A549 (cell line): Measurements from ENCODE around the gene UROD. TPM values are rescaled to one million over a fixed set of nuclear protein-coding genes. Genes with fewer than 3 reads are reported as not detected.

Source experiments
- ATAC-seq, 2 experiments: fragments of 200-7000 bp in 1 of 2; fragments of >200 bp in 1 of 2; cut with Nextera tagmentation in 1 of 2; cut with Tn5 transposase in 1 of 2; 3 replicates each; pipeline versions ENCODE4 v1.8.0 to v1.9.1; 2018 to 2020; ENCODE audit warnings: mild to moderate bottlenecking in 1 of 2, moderate library complexity in 1 of 2
- CTCF ChIA-PET: fragments of 300-600 bp; sonication (Branson Sonifier 250); formaldehyde crosslinking; extraction: SDS; loops from one replicate; lab custom pipeline; 2021; ENCODE audit warnings: antibody characterized with exemption, inconsistent platforms; lab: Yijun Ruan, JAX
- POLR2A ChIA-PET: fragments of 350-600 bp; formaldehyde crosslinking; extraction: SDS; loops from one replicate; lab custom pipeline; 2021; ENCODE audit warnings: antibody characterized with exemption, inconsistent platforms; lab: Yijun Ruan, JAX
- DNase-seq, 2 experiments: peaks; one replicate each; pipeline versions ENCODE4 v3.0.0 to v3.0.0-alpha.2; 2011 to 2016; ENCODE audit warnings: low read depth in 1 of 2, low spot score in 1 of 2
- FAIRE-seq: peaks from 2 replicates; lab custom pipeline; 2011; peaks lifted over from hg19 to GRCh38; lab: Jason Lieb, UNC
- H3K27ac ChIP-seq, 2 experiments: fragments of >200 bp; sonication (Bioruptor Twin); formaldehyde crosslinking; 3 replicates each; pipeline ENCODE4 v1.5.1; 2016 to 2017
- H3K4me1 ChIP-seq: fragments of >200 bp; sonication (Bioruptor Twin); formaldehyde crosslinking; 3 replicates; pipeline ENCODE4 v1.6.1; 2016
- H3K4me2 ChIP-seq: fragments of >200 bp; sonication (Bioruptor Twin); formaldehyde crosslinking; 3 replicates; pipeline ENCODE4 v1.6.1; 2016
- H3K4me3 ChIP-seq: fragments of >200 bp; sonication (Bioruptor Twin); formaldehyde crosslinking; 3 replicates; pipeline ENCODE4 v1.5.1; 2016
- H3K9me3 ChIP-seq: fragments of >200 bp; sonication (Bioruptor Twin); formaldehyde crosslinking; 3 replicates; pipeline ENCODE4 v1.6.1; 2016
- CTCF ChIP-seq: fragments of >200 bp; sonication (Bioruptor Twin); formaldehyde crosslinking; IDR thresholded peaks from 3 replicates; pipeline ENCODE4 v1.5.1; 2016
- EHF ChIP-seq: fragments of 250-450 bp; sonication (Bioruptor Pico); IDR thresholded peaks from 2 replicates; pipeline ENCODE4 v1.5.0; 2020; ENCODE audit warnings: mild to moderate bottlenecking
- EHMT2 ChIP-seq: fragments of 200-600 bp; sonication (generic); IDR thresholded peaks from 2 replicates; pipeline ENCODE4 v1.6.1; 2016; ENCODE audit warnings: antibody characterized with exemption, low read depth, mild to moderate bottlenecking, moderate library complexity
- EP300 ChIP-seq, 2 experiments: fragments of >200 bp; sonication (Bioruptor Twin); formaldehyde crosslinking; IDR thresholded peaks; 2 replicates in 1 of 2; 3 replicates in 1 of 2; pipeline ENCODE4 v1.6.1; 2016 to 2017
- FOXS1 ChIP-seq: fragments of 250-450 bp; sonication (Bioruptor Pico); IDR thresholded peaks from 2 replicates; pipeline ENCODE4 v1.5.0; 2020; ENCODE audit warnings: mild to moderate bottlenecking, moderate library complexity
- GATA3 ChIP-seq: IDR thresholded peaks from 2 replicates; pipeline ENCODE4 v1.6.1; 2012; ENCODE audit warnings: borderline replicate concordance
- HDAC2 ChIP-seq: fragments of 200-600 bp; sonication (generic); IDR thresholded peaks from 2 replicates; pipeline ENCODE4 v1.6.1; 2016
- HOXA7 ChIP-seq: fragments of 250-450 bp; sonication (Bioruptor Pico); IDR thresholded peaks from 2 replicates; pipeline ENCODE4 v1.5.0; 2020; ENCODE audit warnings: mild to moderate bottlenecking, moderate library complexity
- HOXB13 ChIP-seq: fragments of 250-450 bp; sonication (Bioruptor Pico); IDR thresholded peaks from 2 replicates; pipeline ENCODE4 v1.5.0; 2020; ENCODE audit warnings: low read depth, mild to moderate bottlenecking, moderate library complexity
- JUN ChIP-seq, 2 experiments: fragments of >200 bp; sonication (Bioruptor Twin); formaldehyde crosslinking; IDR thresholded peaks; 2 replicates in 1 of 2; 3 replicates in 1 of 2; pipeline ENCODE4 v1.6.1; 2016 to 2017
- KDM1A ChIP-seq: fragments of 200-600 bp; sonication (generic); IDR thresholded peaks from 2 replicates; pipeline ENCODE4 v1.6.1; 2016; ENCODE audit warnings: low read depth, mild to moderate bottlenecking
- KDM5A ChIP-seq: fragments of 200-600 bp; sonication (generic); IDR thresholded peaks from 2 replicates; pipeline ENCODE4 v1.6.1; 2016; ENCODE audit warnings: antibody characterized with exemption, mild to moderate bottlenecking
- NR3C1 ChIP-seq: fragments of >200 bp; sonication (Bioruptor Twin); formaldehyde crosslinking; IDR thresholded peaks from 3 replicates; pipeline ENCODE4 v1.6.1; 2017
- POLR2AphosphoS2 ChIP-seq: conservative IDR thresholded peaks from 2 replicates; pipeline ENCODE4 v1.6.1; 2012; ENCODE audit warnings: low read length, improper control_type of control experiment, inconsistent platforms
- RAD21 ChIP-seq, 2 experiments: fragments of >200 bp in 1 of 2; sonication (Bioruptor Twin) in 1 of 2; formaldehyde crosslinking in 1 of 2; IDR thresholded peaks in 1 of 2; conservative IDR thresholded peaks in 1 of 2; 2 replicates in 1 of 2; 3 replicates in 1 of 2; pipeline ENCODE4 v1.6.1; 2012 to 2018; ENCODE audit warnings: inconsistent platforms in 1 of 2
- RARB ChIP-seq: fragments of 250-450 bp; sonication (Bioruptor Pico); IDR thresholded peaks from 2 replicates; pipeline ENCODE4 v1.8.0; 2021; ENCODE audit warnings: mild to moderate bottlenecking, moderate library complexity
- RFX5 ChIP-seq: fragments of 450-650 bp; IDR thresholded peaks from 2 replicates; pipeline ENCODE4 v1.7.1; 2014; ENCODE audit warnings: antibody characterized with exemption, mild to moderate bottlenecking, moderate library complexity
- RNF2 ChIP-seq: fragments of 200-600 bp; sonication (generic); IDR thresholded peaks from 2 replicates; pipeline ENCODE4 v1.6.1; 2016; ENCODE audit warnings: low read depth, mild to moderate bottlenecking, antibody characterized with exemption, moderate library complexity, borderline replicate concordance
- SMC3 ChIP-seq: fragments of >200 bp; sonication (Bioruptor Twin); formaldehyde crosslinking; IDR thresholded peaks from 3 replicates; pipeline ENCODE4 v1.6.1; 2018; ENCODE audit warnings: inconsistent platforms
- ZFP36 ChIP-seq: fragments of 450-650 bp; IDR thresholded peaks from 2 replicates; pipeline ENCODE4 v1.6.1; 2014; ENCODE audit warnings: borderline replicate concordance; ENCODE audit not compliant: partially characterized antibody
- WGBS: methylation state at CpG from one replicate; pipeline ENCODE4 v1.1.6; 2017; ENCODE audit errors: missing lambda C conversion rate; 5-methylcytosine and 5-hydroxymethylcytosine counted together
- polyA plus RNA-seq, 4 experiments: library from polyadenylated mRNA; depleted of rRNA in 3 of 4; stranded (reverse); fragments of >200 nt; fragmentation: RNase III in 1 of 4; extraction: RNeasy Plus Mini Kit Qiagen cat#74134 plus additional on column Dnase treatment in 1 of 4; gene quantifications; 2 replicates in 3 of 4; 3 replicates in 1 of 4; pipeline ENCODE4 v1.2.3, GENCODE V29; 2011 to 2017
- TF ChIP-seq, protein P1 (sequence below): fragments of 450-650 bp; IDR thresholded peaks from 2 replicates; pipeline ENCODE4 v1.6.1; 2014; ENCODE audit warnings: antibody characterized with exemption
- TF ChIP-seq, protein P2 (sequence below): fragments of >200 bp; sonication (Bioruptor Twin); formaldehyde crosslinking; IDR thresholded peaks from 2 replicates; pipeline ENCODE4 v1.6.1; 2016

The UROD gene
- polyA plus RNA-seq, 2 of the 4 experiments (the other 2 are of a cell fraction), result 57.8 to 59.0 TPM

- ChIA-PET POLR2A (interaction anchor here (1.0 to 3.4 kb wide), 4 partner anchors 287 to 326 kb away, joined by 3 to 29 read pairs (median 12); partner anchors contain the start of genes MUTYH and TOE1), CTCF (interaction anchor here (0.6 to 20.8 kb wide), 39 partner anchors 9 to 784 kb away, joined by 3 to 488 read pairs (median 4); partner anchors contain the start of genes CCDC163, EIF2B3, MMACHC and MUTYH)
- no peak overlapping the region; the same call in 2 of the 3 replicates for H3K4me2 ChIP-seq
- WGBS, result 84% methylated on average over 12 of the region's 12 CpGs
- TF ChIP-seq EHF (CRISPR knock-in tag) (no peak), HDAC2 (no peak), KDM1A (no peak), HOXB13 (CRISPR knock-in tag) (no peak), CTCF (no peak), JUN (IDR thresholded peaks at IDR 0.05) (no peak), EHMT2 (no peak), ZFP36 (no peak), GATA3 (no peak), RARB (CRISPR knock-in tag) (no peak), FOXS1 (CRISPR knock-in tag) (no peak), RNF2 (no peak), SMC3 (no peak), HOXA7 (CRISPR knock-in tag) (no peak), EP300 (IDR thresholded peaks at IDR 0.05) (no peak), KDM5A (no peak), RFX5 (no peak)
- TF ChIP-seq, protein P1, sequence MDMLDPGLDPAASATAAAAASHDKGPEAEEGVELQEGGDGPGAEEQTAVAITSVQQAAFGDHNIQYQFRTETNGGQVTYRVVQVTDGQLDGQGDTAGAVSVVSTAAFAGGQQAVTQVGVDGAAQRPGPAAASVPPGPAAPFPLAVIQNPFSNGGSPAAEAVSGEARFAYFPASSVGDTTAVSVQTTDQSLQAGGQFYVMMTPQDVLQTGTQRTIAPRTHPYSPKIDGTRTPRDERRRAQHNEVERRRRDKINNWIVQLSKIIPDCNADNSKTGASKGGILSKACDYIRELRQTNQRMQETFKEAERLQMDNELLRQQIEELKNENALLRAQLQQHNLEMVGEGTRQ, result no peak
- TF ChIP-seq, protein P2, sequence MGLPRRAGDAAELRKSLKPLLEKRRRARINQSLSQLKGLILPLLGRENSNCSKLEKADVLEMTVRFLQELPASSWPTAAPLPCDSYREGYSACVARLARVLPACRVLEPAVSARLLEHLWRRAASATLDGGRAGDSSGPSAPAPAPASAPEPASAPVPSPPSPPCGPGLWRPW, result no peak
- H3K4me1 ChIP-seq, result peaks cover 8% of the 10 kb centered on the region; the same call in 2 of the 3 replicates
- H3K4me3 ChIP-seq, result no peak overlapping the region
- DNase-seq, result no peak
- ATAC-seq, result no peak
- no peaks in the 10 kb centered on the region for H3K9me3 ChIP-seq
- no peak for FAIRE-seq
- H3K27ac ChIP-seq, result no peak overlapping the region
Measured at GRCh38 chr1:45013551-45014209, 1.6 kb downstream of the UROD start.

- FAIRE-seq, result no peak
- peak; percentile 68 to 82 for DNase-seq
- WGBS, result 57% methylated on average over 5 of the region's 6 CpGs
- H3K4me3 ChIP-seq, result no peak overlapping the region
- peak; percentile 85 for TF ChIP-seq SMC3
- peak; percentile 77 for TF ChIP-seq CTCF
- no peak for TF ChIP-seq RFX5
- no peak for TF ChIP-seq POLR2AphosphoS2
- TF ChIP-seq RAD21 (conservative IDR thresholded peaks at IDR 0.05 in 1 of 2, IDR thresholded peaks at IDR 0.05 in 1 of 2), result peak; percentile 87 to 88
- TF ChIP-seq NR3C1, result no peak
- ChIA-PET POLR2A (interaction anchor here (0.9 to 1.8 kb wide), 4 partner anchors 286 to 506 kb away, joined by 3 to 29 read pairs (median 4); no protein-coding TSS in a partner anchor), CTCF (interaction anchor here (0.6 to 20.8 kb wide), 47 partner anchors 10 to 783 kb away, joined by 3 to 488 read pairs (median 4); partner anchors contain the start of genes CCDC163, EIF2B3, MMACHC and MUTYH)
- peaks cover 8% of the 10 kb centered on the region; the same call in 2 of the 3 replicates for H3K4me1 ChIP-seq
- H3K9me3 ChIP-seq, result no peaks in the 10 kb centered on the region
- no peak overlapping the region for H3K27ac ChIP-seq
- H3K4me2 ChIP-seq, result no peak overlapping the region
- peak; percentile 48 to 55; a peak in 4 of 6 replicates for ATAC-seq
Measured at GRCh38 chr1:45014321-45015028, 2.4 kb downstream of the UROD start.
